ENCODE measurements around the gene MKX.
A peak's percentile ranks its signal among the peaks of the same experiment; 100 is the strongest.

MKX gene

GRCh38 chr10:27745732-27746396 lies at the start of gene MKX:
TSS of gene MKX (minus strand) at chr10:27745819. CDS start at chr10:27743415, 2,404 bp downstream.
- no peak for DNase-seq (ENCODE audit: low spot score)

GRCh38 chr10:27794157-27794556 lies 48.5 kb upstream of the MKX start:
- no peak for DNase-seq (ENCODE audit: low spot score)

- DNase-seq (ENCODE audit: low spot score) = no peak
Measured at GRCh38 chr10:27792216-27792615, 46.6 kb upstream of the MKX start.

GRCh38 chr10:27784272-27784671 lies 38.7 kb upstream of the MKX start:
- DNase-seq (ENCODE audit: low spot score) = no peak

- peak; percentile 26 for DNase-seq (ENCODE audit: low spot score)
Measured at GRCh38 chr10:27783660-27784059, 38.0 kb upstream of the MKX start.

- no peak for DNase-seq (ENCODE audit: low spot score)
Measured at GRCh38 chr10:27779462-27780015, 33.9 kb upstream of the MKX start.

GRCh38 chr10:27774831-27775230 lies 29.2 kb upstream of the MKX start:
- DNase-seq (ENCODE audit: low spot score) = no peak

- no peak for DNase-seq (ENCODE audit: low spot score)
Measured at GRCh38 chr10:27771231-27771630, 25.6 kb upstream of the MKX start.

- no peak for DNase-seq (ENCODE audit: low spot score)
Measured at GRCh38 chr10:27770181-27770580, 24.6 kb upstream of the MKX start.

GRCh38 chr10:27760867-27761266 lies 15.2 kb upstream of the MKX start:
- DNase-seq (ENCODE audit: low spot score) = no peak

- DNase-seq (ENCODE audit: low spot score) = no peak
Measured at GRCh38 chr10:27759483-27760272, 14.1 kb upstream of the MKX start.

GRCh38 chr10:27752673-27753237 lies 7.1 kb upstream of the MKX start:
- DNase-seq (ENCODE audit: low spot score) = no peak

- no peak for DNase-seq (ENCODE audit: low spot score)
Measured at GRCh38 chr10:27748601-27749000, 3.0 kb upstream of the MKX start.

GRCh38 chr10:27747096-27747451 lies 1.5 kb upstream of the MKX start:
- no peak for DNase-seq (ENCODE audit: low spot score)

- no peak for DNase-seq (ENCODE audit: low spot score)
Measured at GRCh38 chr10:27746397-27747095, 927 bp upstream of the MKX start.

- DNase-seq (ENCODE audit: low spot score) = no peak
Measured at GRCh38 chr10:27744802-27745731, 552 bp downstream of the MKX start.

GRCh38 chr10:27743877-27744801 lies 1.5 kb downstream of the MKX start:
- peak; percentile 20 for DNase-seq (ENCODE audit: low spot score)

- DNase-seq (ENCODE audit: low spot score) = no peak
Measured at GRCh38 chr10:27743012-27743876, 2.4 kb downstream of the MKX start.

All from LoVo (cell line).